OCI-LY3 (cell line): ENCODE results near the gene HMGN4.

Source experiments
- H2AFZ ChIP-seq: fragments of 200-600, 300-600 bp; shearing (Covaris generic); 2 replicates; pipeline ENCODE4 v1.6.0; 2014; ENCODE audit warnings: antibody characterized with exemption, low read depth, low read length
- H3K27ac ChIP-seq: fragments of 200-600, 300-600 bp; sonication (generic); 2 replicates; pipeline ENCODE4 v1.5.1; 2014; ENCODE audit warnings: mild to moderate bottlenecking, low read length, moderate library complexity, mixed read lengths
- H3K27me3 ChIP-seq: fragments of 200-600, 300-600 bp; sonication (generic); 2 replicates; pipeline ENCODE4 v1.6.1; 2014; ENCODE audit warnings: low read depth, low read length, mixed read lengths
- H3K36me3 ChIP-seq: fragments of 200-600, 300-600 bp; sonication (generic); replicated peaks from 2 replicates; pipeline ENCODE3; 2014; ENCODE audit warnings: low read depth, low read length, mixed read lengths
- H3K4me1 ChIP-seq: fragments of 300-600, 200-600 bp; sonication (generic); 2 replicates; pipeline ENCODE4 v1.6.1; 2014; ENCODE audit warnings: low read length, mixed read lengths
- H3K4me2 ChIP-seq: fragments of 200-600, 300-600 bp; sonication (generic); 2 replicates; pipeline ENCODE4 v1.6.1; 2014; ENCODE audit warnings: low read length, mixed read lengths
- H3K4me3 ChIP-seq: fragments of 300-600, 200-600 bp; sonication (generic); 2 replicates; pipeline ENCODE4 v1.5.1; 2014; ENCODE audit warnings: antibody characterized with exemption, mild to moderate bottlenecking, low read length, moderate library complexity
- H3K79me2 ChIP-seq: fragments of 300-600, 200-600 bp; shearing (Covaris generic); 2 replicates; pipeline ENCODE4 v1.6.1; 2014; ENCODE audit warnings: mild to moderate bottlenecking, low read length, mixed read lengths
- H3K9ac ChIP-seq: fragments of 300-600, 200-600 bp; shearing (Covaris generic); 2 replicates; pipeline ENCODE4 v1.6.0; 2014; ENCODE audit warnings: mild to moderate bottlenecking, low read length, moderate library complexity
- H3K9me3 ChIP-seq: fragments of 200-600, 300-600 bp; shearing (Covaris generic); 2 replicates; pipeline ENCODE4 v1.6.1; 2014; ENCODE audit warnings: low read length, mixed read lengths; ENCODE audit not compliant: insufficient read depth
- H4K20me1 ChIP-seq: fragments of 200-600, 300-600 bp; sonication (generic); 2 replicates; pipeline ENCODE4 v1.6.1; 2016; ENCODE audit warnings: low read length, mixed read lengths; ENCODE audit not compliant: insufficient read depth
- EZH2phosphoT487 ChIP-seq: fragments of 200-600 bp; shearing (Covaris generic); IDR thresholded peaks from 2 replicates; pipeline ENCODE4 v1.6.1; 2018; ENCODE audit warnings: antibody characterized with exemption, mixed run types, low read depth
- TF ChIP-seq, protein P1 (sequence below): fragments of 200-600, 300-600 bp; sonication (generic); IDR thresholded peaks from 2 replicates; pipeline ENCODE4 v1.5.1; 2014; ENCODE audit warnings: antibody characterized with exemption, low read length, low read depth

HMGN4 gene

GRCh38 chr6:26575494-26575939 is 37.4 kb downstream of the HMGN4 start:
- Histone ChIP-seq H3K9me3 (no peaks in the 10 kb centered on the region), H3K4me3 (peak overlapping the region; percentile 92), H3K4me1 (peaks cover 20% of the 10 kb centered on the region), H3K27me3 (no peaks in the 10 kb centered on the region), H3K9ac (peak overlapping the region; percentile 77), H3K79me2 (no peaks in the 10 kb centered on the region), H3K36me3 (no peaks in the 10 kb centered on the region), H3K4me2 (peak overlapping the region; percentile 88), H2AFZ (peak overlapping the region; percentile 98), H4K20me1 (no peaks in the 10 kb centered on the region), H3K27ac (peak overlapping the region; percentile 71)
- no peak for TF ChIP-seq EZH2phosphoT487
- TF ChIP-seq, protein P1, sequence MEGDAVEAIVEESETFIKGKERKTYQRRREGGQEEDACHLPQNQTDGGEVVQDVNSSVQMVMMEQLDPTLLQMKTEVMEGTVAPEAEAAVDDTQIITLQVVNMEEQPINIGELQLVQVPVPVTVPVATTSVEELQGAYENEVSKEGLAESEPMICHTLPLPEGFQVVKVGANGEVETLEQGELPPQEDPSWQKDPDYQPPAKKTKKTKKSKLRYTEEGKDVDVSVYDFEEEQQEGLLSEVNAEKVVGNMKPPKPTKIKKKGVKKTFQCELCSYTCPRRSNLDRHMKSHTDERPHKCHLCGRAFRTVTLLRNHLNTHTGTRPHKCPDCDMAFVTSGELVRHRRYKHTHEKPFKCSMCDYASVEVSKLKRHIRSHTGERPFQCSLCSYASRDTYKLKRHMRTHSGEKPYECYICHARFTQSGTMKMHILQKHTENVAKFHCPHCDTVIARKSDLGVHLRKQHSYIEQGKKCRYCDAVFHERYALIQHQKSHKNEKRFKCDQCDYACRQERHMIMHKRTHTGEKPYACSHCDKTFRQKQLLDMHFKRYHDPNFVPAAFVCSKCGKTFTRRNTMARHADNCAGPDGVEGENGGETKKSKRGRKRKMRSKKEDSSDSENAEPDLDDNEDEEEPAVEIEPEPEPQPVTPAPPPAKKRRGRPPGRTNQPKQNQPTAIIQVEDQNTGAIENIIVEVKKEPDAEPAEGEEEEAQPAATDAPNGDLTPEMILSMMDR, result no peak

DNA sequence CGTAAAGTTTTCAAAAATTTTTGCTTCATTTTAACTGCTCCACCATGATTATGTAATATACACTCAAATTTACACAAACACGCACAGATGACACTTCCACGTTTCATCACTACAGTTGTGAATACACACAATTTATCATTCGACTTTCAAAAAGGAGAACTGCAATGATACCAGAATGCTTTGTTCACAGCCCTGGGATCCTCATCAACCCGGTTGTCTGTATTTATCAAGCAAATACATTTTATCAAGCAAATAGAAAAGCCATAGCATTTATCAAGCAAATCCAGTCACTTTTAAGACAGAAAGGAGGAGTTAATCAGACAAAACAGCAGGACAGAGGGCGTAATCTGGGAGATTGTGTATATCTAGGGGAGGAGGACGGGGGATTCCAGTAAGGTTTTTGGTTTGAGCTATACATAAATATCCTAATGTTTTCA is 38.3 kb downstream of the HMGN4 start:
- H3K27me3 ChIP-seq, result no peaks in the 10 kb centered on the region
- peak overlapping the region; percentile 88 for H3K4me2 ChIP-seq
- H3K36me3 ChIP-seq, result no peaks in the 10 kb centered on the region
- peak overlapping the region; percentile 92 for H3K4me3 ChIP-seq
- no peak for TF ChIP-seq EZH2phosphoT487
- H3K27ac ChIP-seq, result peak overlapping the region; percentile 71
- H3K9ac ChIP-seq, result peak overlapping the region; percentile 77
- peak overlapping the region; percentile 98 for H2AFZ ChIP-seq
- no peaks in the 10 kb centered on the region for H3K9me3 ChIP-seq
- no peaks in the 10 kb centered on the region for H4K20me1 ChIP-seq
- H3K4me1 ChIP-seq, result peaks cover 20% of the 10 kb centered on the region
- H3K79me2 ChIP-seq, result no peaks in the 10 kb centered on the region

- H3K4me1 ChIP-seq, result peaks cover 20% of the 10 kb centered on the region
- peak overlapping the region; percentile 71 for H3K27ac ChIP-seq
- no peaks in the 10 kb centered on the region for H4K20me1 ChIP-seq
- no peaks in the 10 kb centered on the region for H3K27me3 ChIP-seq
- H3K9me3 ChIP-seq, result no peaks in the 10 kb centered on the region
- TF ChIP-seq, protein P1, result no peak
- TF ChIP-seq EZH2phosphoT487, result no peak
- H3K4me2 ChIP-seq, result peak overlapping the region; percentile 88
- peak overlapping the region; percentile 77 for H3K9ac ChIP-seq
- H3K4me3 ChIP-seq, result peak overlapping the region; percentile 92
- H2AFZ ChIP-seq, result peak overlapping the region; percentile 98
- no peaks in the 10 kb centered on the region for H3K79me2 ChIP-seq
- H3K36me3 ChIP-seq, result no peaks in the 10 kb centered on the region
Observed at GRCh38 chr6:26576929-26577719, 39.0 kb downstream of the HMGN4 start.

DNA sequence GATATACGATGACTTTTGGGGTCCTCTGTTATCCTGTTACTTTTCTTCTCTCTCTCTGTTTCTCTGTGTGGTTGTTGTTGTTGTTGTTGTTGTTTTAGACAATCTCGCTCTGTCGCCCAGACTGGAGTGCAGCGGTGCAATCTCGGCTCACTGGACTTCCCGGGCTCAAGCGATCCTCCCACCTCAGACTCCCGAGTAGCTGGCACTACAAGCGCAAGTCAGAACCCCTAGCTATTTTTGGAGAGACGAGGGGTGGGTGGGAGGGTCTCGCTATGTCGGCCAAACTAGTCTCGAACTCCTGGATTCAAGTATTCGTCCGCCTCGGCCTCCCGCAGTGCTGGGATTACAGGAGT is 39.5 kb downstream of the HMGN4 start:
- H3K79me2 ChIP-seq, result no peaks in the 10 kb centered on the region
- H3K36me3 ChIP-seq, result no peaks in the 10 kb centered on the region
- H3K27me3 ChIP-seq, result no peaks in the 10 kb centered on the region
- H3K9me3 ChIP-seq, result no peaks in the 10 kb centered on the region
- peaks cover 20% of the 10 kb centered on the region for H3K4me1 ChIP-seq
- peak overlapping the region; percentile 88 for H3K4me2 ChIP-seq
- TF ChIP-seq, protein P1, result no peak
- no peak for TF ChIP-seq EZH2phosphoT487
- H3K27ac ChIP-seq, result no peak overlapping the region
- no peak overlapping the region for H3K9ac ChIP-seq
- H2AFZ ChIP-seq, result 0 out of 2 replicates have a peak overlapping the region, but pooled peaks have one; percentile 27
- peak overlapping the region; percentile 92 for H3K4me3 ChIP-seq
- no peaks in the 10 kb centered on the region for H4K20me1 ChIP-seq
